Suprapubic skin (tissue), 3 donors: ENCODE data around the gene CRKL.

ENCODE experiments used
- CTCF ChIP-seq, 2 donors: fragments of 200-600 bp in 1 of 2; fragments of 450-650 bp in 1 of 2; sonication (generic) in 1 of 2; IDR thresholded peaks; one replicate each; pipeline ENCODE4 v1.5.1; 2016 to 2019; ENCODE audit warnings: antibody characterized with exemption in 2 of 2, mild to moderate bottlenecking in 1 of 2, moderate library complexity in 1 of 2
- POLR2AphosphoS5 ChIP-seq, 3 donors: sonication (generic); formaldehyde crosslinking; IDR thresholded peaks; one replicate each; pipeline ENCODE4 v1.6.1; 2017; ENCODE audit warnings: antibody characterized with exemption in 3 of 3

GRCh38 chr22:20978419-20978818, 61.2 kb downstream of the CRKL start:
- no peak for TF ChIP-seq CTCF (IDR thresholded peaks at IDR 0.05)
- no peak for TF ChIP-seq POLR2AphosphoS5 (IDR thresholded peaks at IDR 0.05)
